ENCODE measurements around the gene FOXL2NB.

The FOXL2NB gene

GRCh38 chr3:138947495-138948121 lies 591 bp downstream of the FOXL2NB start:
- no peak overlapping the region for H3K4me3 ChIP-seq (ENCODE audit: low read depth, low read length)
- DNase-seq (ENCODE audit: low read depth): no peak
- no peak for TF ChIP-seq CTCF (IDR thresholded peaks at IDR 0.05; ENCODE audit: low read depth, low read length, missing control alignments)

GRCh38 chr3:138948371-138949001 lies 1.5 kb downstream of the FOXL2NB start:
- H3K4me3 ChIP-seq (ENCODE audit: low read depth, low read length): no peak overlapping the region
- no peak for TF ChIP-seq CTCF (IDR thresholded peaks at IDR 0.05; ENCODE audit: low read depth, low read length, missing control alignments)
- no peak for DNase-seq (ENCODE audit: low read depth)

- no peak for TF ChIP-seq CTCF (IDR thresholded peaks at IDR 0.05; ENCODE audit: low read depth, low read length, missing control alignments)
- DNase-seq (ENCODE audit: low read depth): no peak
- H3K4me3 ChIP-seq (ENCODE audit: low read depth, low read length): no peak overlapping the region
Measured at GRCh38 chr3:138949002-138949418, 2.0 kb downstream of the FOXL2NB start.

- H3K4me3 ChIP-seq (ENCODE audit: low read depth, low read length): no peak overlapping the region
- no peak for DNase-seq (ENCODE audit: low read depth)
- TF ChIP-seq CTCF (IDR thresholded peaks at IDR 0.05; ENCODE audit: low read depth, low read length, missing control alignments): no peak
Measured at GRCh38 chr3:138949445-138950005, 2.5 kb downstream of the FOXL2NB start.

GRCh38 chr3:138950006-138950644 lies 3.1 kb downstream of the FOXL2NB start:
- H3K4me3 ChIP-seq (ENCODE audit: low read depth, low read length): no peak overlapping the region
- no peak for DNase-seq (ENCODE audit: low read depth)
- TF ChIP-seq CTCF (IDR thresholded peaks at IDR 0.05; ENCODE audit: low read depth, low read length, missing control alignments): no peak

GRCh38 chr3:138950701-138951100 lies 3.7 kb downstream of the FOXL2NB start:
- H3K4me3 ChIP-seq (ENCODE audit: low read depth, low read length): no peak overlapping the region
- TF ChIP-seq CTCF (IDR thresholded peaks at IDR 0.05; ENCODE audit: low read depth, low read length, missing control alignments): no peak
- no peak for DNase-seq (ENCODE audit: low read depth)

Data from GM12864 (cell line).